A549 (cell line): Measurements from ENCODE around the gene TRMT11. TPM values are rescaled to one million over a fixed set of nuclear protein-coding genes. Genes with fewer than 3 reads are reported as not detected.

Experiments used
- ATAC-seq, 2 experiments: fragments of 200-7000 bp in 1 of 2; fragments of >200 bp in 1 of 2; cut with Nextera tagmentation in 1 of 2; cut with Tn5 transposase in 1 of 2; 3 replicates each; pipeline versions ENCODE4 v1.8.0 to v1.9.1; 2018 to 2020; ENCODE audit warnings: mild to moderate bottlenecking in 1 of 2, moderate library complexity in 1 of 2
- CTCF ChIA-PET: fragments of 300-600 bp; sonication (Branson Sonifier 250); formaldehyde crosslinking; extraction: SDS; loops from one replicate; lab custom pipeline; 2021; ENCODE audit warnings: antibody characterized with exemption, inconsistent platforms; lab: Yijun Ruan, JAX
- POLR2A ChIA-PET: fragments of 350-600 bp; formaldehyde crosslinking; extraction: SDS; loops from one replicate; lab custom pipeline; 2021; ENCODE audit warnings: antibody characterized with exemption, inconsistent platforms; lab: Yijun Ruan, JAX
- DNase-seq, 2 experiments: peaks; one replicate each; pipeline versions ENCODE4 v3.0.0 to v3.0.0-alpha.2; 2011 to 2016; ENCODE audit warnings: low read depth in 1 of 2, low spot score in 1 of 2
- FAIRE-seq: peaks from 2 replicates; lab custom pipeline; 2011; peaks lifted over from hg19 to GRCh38; lab: Jason Lieb, UNC
- H3K27ac ChIP-seq, 2 experiments: fragments of >200 bp; sonication (Bioruptor Twin); formaldehyde crosslinking; 3 replicates each; pipeline ENCODE4 v1.5.1; 2016 to 2017
- H3K4me1 ChIP-seq: fragments of >200 bp; sonication (Bioruptor Twin); formaldehyde crosslinking; 3 replicates; pipeline ENCODE4 v1.6.1; 2016
- H3K4me2 ChIP-seq: fragments of >200 bp; sonication (Bioruptor Twin); formaldehyde crosslinking; 3 replicates; pipeline ENCODE4 v1.6.1; 2016
- H3K4me3 ChIP-seq: fragments of >200 bp; sonication (Bioruptor Twin); formaldehyde crosslinking; 3 replicates; pipeline ENCODE4 v1.5.1; 2016
- H3K9me3 ChIP-seq: fragments of >200 bp; sonication (Bioruptor Twin); formaldehyde crosslinking; 3 replicates; pipeline ENCODE4 v1.6.1; 2016
- CBX8 ChIP-seq: fragments of 200-600 bp; sonication (generic); IDR thresholded peaks from 2 replicates; pipeline ENCODE4 v1.6.1; 2016
- CEBPB ChIP-seq, 2 experiments: fragments of >200 bp in 1 of 2; sonication (Bioruptor Twin) in 1 of 2; formaldehyde crosslinking in 1 of 2; IDR thresholded peaks; 2 replicates each; pipeline ENCODE4 v1.6.1; 2012 to 2016
- EP300 ChIP-seq, 2 experiments: fragments of >200 bp; sonication (Bioruptor Twin); formaldehyde crosslinking; IDR thresholded peaks; 2 replicates in 1 of 2; 3 replicates in 1 of 2; pipeline ENCODE4 v1.6.1; 2016 to 2017
- ESRRA ChIP-seq: fragments of 150-350 bp; IDR thresholded peaks from 2 replicates; pipeline ENCODE4 v1.6.1; 2014; ENCODE audit warnings: mild to moderate bottlenecking, low read length, borderline replicate concordance
- FOSL2 ChIP-seq, 2 experiments: fragments of 450-650 bp in 1 of 2; fragments of >200 bp in 1 of 2; sonication (Bioruptor Twin) in 1 of 2; formaldehyde crosslinking; IDR thresholded peaks; 2 replicates each; pipeline versions ENCODE4 v1.5.0 to v1.6.1; 2016 to 2020; ENCODE audit warnings: mild to moderate bottlenecking in 1 of 2, moderate library complexity in 1 of 2
- GATA3 ChIP-seq: IDR thresholded peaks from 2 replicates; pipeline ENCODE4 v1.6.1; 2012; ENCODE audit warnings: borderline replicate concordance
- HEYL ChIP-seq: fragments of 250-450 bp; sonication (Bioruptor Pico); IDR thresholded peaks from 2 replicates; pipeline ENCODE4 v1.8.0; 2021; ENCODE audit warnings: mild to moderate bottlenecking, moderate library complexity
- HOXA7 ChIP-seq: fragments of 250-450 bp; sonication (Bioruptor Pico); IDR thresholded peaks from 2 replicates; pipeline ENCODE4 v1.5.0; 2020; ENCODE audit warnings: mild to moderate bottlenecking, moderate library complexity
- JUN ChIP-seq, 2 experiments: fragments of >200 bp; sonication (Bioruptor Twin); formaldehyde crosslinking; IDR thresholded peaks; 2 replicates in 1 of 2; 3 replicates in 1 of 2; pipeline ENCODE4 v1.6.1; 2016 to 2017
- JUNB ChIP-seq: fragments of >200 bp; sonication (Bioruptor Twin); formaldehyde crosslinking; IDR thresholded peaks from 2 replicates; pipeline ENCODE4 v1.6.1; 2016
- MAFK ChIP-seq: fragments of 450-650 bp; IDR thresholded peaks from 2 replicates; pipeline ENCODE4 v1.6.1; 2014; ENCODE audit not compliant: partially characterized antibody
- NR3C1 ChIP-seq: fragments of >200 bp; sonication (Bioruptor Twin); formaldehyde crosslinking; IDR thresholded peaks from 3 replicates; pipeline ENCODE4 v1.6.1; 2017
- RAD21 ChIP-seq, 2 experiments: fragments of >200 bp in 1 of 2; sonication (Bioruptor Twin) in 1 of 2; formaldehyde crosslinking in 1 of 2; IDR thresholded peaks in 1 of 2; conservative IDR thresholded peaks in 1 of 2; 2 replicates in 1 of 2; 3 replicates in 1 of 2; pipeline ENCODE4 v1.6.1; 2012 to 2018; ENCODE audit warnings: inconsistent platforms in 1 of 2
- RNF2 ChIP-seq: fragments of 200-600 bp; sonication (generic); IDR thresholded peaks from 2 replicates; pipeline ENCODE4 v1.6.1; 2016; ENCODE audit warnings: low read depth, mild to moderate bottlenecking, antibody characterized with exemption, moderate library complexity, borderline replicate concordance
- TFCP2L1 ChIP-seq: fragments of 250-450 bp; sonication (Bioruptor Pico); IDR thresholded peaks from 2 replicates; pipeline ENCODE4 v1.5.0; 2021; ENCODE audit warnings: mild to moderate bottlenecking
- ZSCAN20 ChIP-seq: fragments of 250-450 bp; sonication (Bioruptor Pico); IDR thresholded peaks from 2 replicates; pipeline ENCODE4 v1.8.0; 2022; ENCODE audit warnings: mild to moderate bottlenecking, moderate library complexity
- WGBS: methylation state at CpG from one replicate; pipeline ENCODE4 v1.1.6; 2017; ENCODE audit errors: missing lambda C conversion rate; 5-methylcytosine and 5-hydroxymethylcytosine counted together
- polyA plus RNA-seq, 4 experiments: library from polyadenylated mRNA; depleted of rRNA in 3 of 4; stranded (reverse); fragments of >200 nt; fragmentation: RNase III in 1 of 4; extraction: RNeasy Plus Mini Kit Qiagen cat#74134 plus additional on column Dnase treatment in 1 of 4; gene quantifications; 2 replicates in 3 of 4; 3 replicates in 1 of 4; pipeline ENCODE4 v1.2.3, GENCODE V29; 2011 to 2017
- TF ChIP-seq, protein P1 (sequence below): IDR thresholded peaks from 2 replicates; pipeline ENCODE4 v1.6.1; 2012; ENCODE audit warnings: low read depth, borderline replicate concordance
- TF ChIP-seq, protein P2 (sequence below): IDR thresholded peaks from 2 replicates; pipeline ENCODE4 v1.6.1; 2012
- TF ChIP-seq, protein P3 (sequence below): fragments of >200 bp; sonication (Bioruptor Twin); formaldehyde crosslinking; IDR thresholded peaks from 2 replicates; pipeline ENCODE4 v1.6.1; 2016

Gene TRMT11
- polyA plus RNA-seq, 2 of the 4 experiments (the other 2 are of a cell fraction) = 17.4 to 44.1 TPM

DNA sequence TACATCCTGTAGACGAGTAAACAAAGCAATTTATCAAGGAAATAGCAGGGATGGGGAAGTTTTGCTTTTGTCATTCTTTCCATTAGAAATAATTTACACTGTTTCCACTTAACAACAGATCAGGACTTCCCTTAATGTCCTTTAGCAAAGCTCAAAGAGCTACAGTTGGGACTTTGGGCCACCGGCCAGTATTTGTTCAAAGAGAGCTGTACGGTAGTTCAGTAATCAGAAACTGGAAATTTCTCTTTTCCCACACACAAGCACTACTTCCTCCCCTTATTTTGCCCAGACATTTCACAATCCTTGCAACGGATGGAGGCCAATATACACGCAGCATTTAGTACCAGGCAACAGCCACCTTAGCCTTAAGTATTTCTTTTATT lies 41.9 kb upstream of the TRMT11 start (continued):
- TF ChIP-seq, protein P1, sequence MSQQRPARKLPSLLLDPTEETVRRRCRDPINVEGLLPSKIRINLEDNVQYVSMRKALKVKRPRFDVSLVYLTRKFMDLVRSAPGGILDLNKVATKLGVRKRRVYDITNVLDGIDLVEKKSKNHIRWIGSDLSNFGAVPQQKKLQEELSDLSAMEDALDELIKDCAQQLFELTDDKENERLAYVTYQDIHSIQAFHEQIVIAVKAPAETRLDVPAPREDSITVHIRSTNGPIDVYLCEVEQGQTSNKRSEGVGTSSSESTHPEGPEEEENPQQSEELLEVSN = peak; percentile 31; the same call in 1 of the 2 replicates
- TF ChIP-seq RNF2 = no peak

DNA sequence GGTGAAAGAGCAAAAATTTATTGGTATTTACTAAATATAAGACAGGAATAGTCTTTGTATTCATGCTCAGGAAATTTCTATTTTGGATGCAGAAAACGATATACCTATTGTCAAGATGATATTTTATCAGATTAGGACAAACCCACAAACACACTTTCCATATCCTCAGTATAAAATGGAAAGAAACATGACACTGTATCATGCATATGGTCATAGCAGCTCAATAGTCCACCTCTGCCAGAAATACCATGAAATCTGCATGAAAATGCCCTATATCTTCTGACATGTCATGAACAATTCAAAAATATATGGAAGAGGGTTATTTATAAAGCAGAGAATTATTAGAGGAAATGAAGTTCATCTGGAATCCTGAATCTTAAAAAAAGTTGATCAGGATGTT lies 41.4 kb upstream of the TRMT11 start:
- ATAC-seq (no peak), FAIRE-seq (no peak), DNase-seq (no peak)
- peak overlapping the region; percentile 93 to 98 for H3K27ac ChIP-seq
- CTCF ChIA-PET = interaction anchor here (1.3 to 5.8 kb wide), 4 partner anchors 8 to 21 kb away, joined by 3 to 43 read pairs (median 10); partner anchors contain the start of gene HINT3
- H3K4me3 ChIP-seq = no peak overlapping the region
- H3K9me3 ChIP-seq = no peaks in the 10 kb centered on the region
- POLR2A ChIA-PET = interaction anchor here (1.3 kb wide), 1 partner anchor 164 kb away, joined by 5 read pairs; no protein-coding TSS in a partner anchor
- H3K4me2 ChIP-seq = peak overlapping the region; percentile 68
- 0 out of 5 replicates have a peak, but pooled peaks of 1 of the 2 experiments have one; percentile 1 for TF ChIP-seq RAD21 (conservative IDR thresholded peaks at IDR 0.05 in 1 of 2, IDR thresholded peaks at IDR 0.05 in 1 of 2)
- peak in 1 of 2 experiments; percentile 7; a peak in 1 of 5 replicates for TF ChIP-seq JUN (IDR thresholded peaks at IDR 0.05)
- no peak for TF ChIP-seq RNF2
- no peak for TF ChIP-seq CBX8
- no peak for TF ChIP-seq NR3C1
- TF ChIP-seq, all 56 proteins: peak for 2
- 12% methylated on average over 1 of the region's 1 CpG for WGBS
- H3K4me1 ChIP-seq = peaks cover 96% of the 10 kb centered on the region

GRCh38 chr6:125945378-125946141 lies 40.8 kb upstream of the TRMT11 start:
- ATAC-seq (no peak; a peak in 1 of 6 replicates), FAIRE-seq (no peak), DNase-seq (peak in 1 of 2 experiments; percentile 70)
- POLR2A ChIA-PET = interaction anchor here (0.7 to 3.0 kb wide), 8 partner anchors 11 to 165 kb away, joined by 3 to 20 read pairs (median 5); partner anchors contain the start of genes HINT3 and TRMT11
- H3K4me2 ChIP-seq = peak overlapping the region; percentile 68
- no peaks in the 10 kb centered on the region for H3K9me3 ChIP-seq
- peaks cover 96% of the 10 kb centered on the region for H3K4me1 ChIP-seq
- 0% methylated on average over 1 of the region's 1 CpG for WGBS
- CTCF ChIA-PET = interaction anchor here (1.0 to 5.8 kb wide), 6 partner anchors 10 to 155 kb away, joined by 3 to 43 read pairs (median 6); partner anchors contain the start of genes HINT3 and NCOA7
- H3K27ac ChIP-seq = peak overlapping the region; percentile 93 to 98
- H3K4me3 ChIP-seq = no peak overlapping the region
- TF ChIP-seq HEYL (0 out of 2 replicates have a peak, but pooled peaks have one; percentile 42), FOSL2 (IDR thresholded peaks at IDR 0.05) (no peak), FOSL2 (CRISPR knock-in tag; IDR thresholded peaks at IDR 0.05) (peak; percentile 50; the same call in 1 of the 2 replicates), JUNB (peak; percentile 35; the same call in 1 of the 2 replicates), GATA3 (peak; percentile 60; the same call in 1 of the 2 replicates), ESRRA (no peak), JUN (IDR thresholded peaks at IDR 0.05) (no peak), ZSCAN20 (CRISPR knock-in tag) (0 out of 2 replicates have a peak, but pooled peaks have one; percentile 21), EP300 (IDR thresholded peaks at IDR 0.05) (no peak), HOXA7 (CRISPR knock-in tag) (0 out of 2 replicates have a peak, but pooled peaks have one; percentile 6), MAFK (peak; percentile 42), CEBPB (IDR thresholded peaks at IDR 0.05) (peak; percentile 34 to 85; a peak in 2 of 4 replicates), TFCP2L1 (CRISPR knock-in tag) (0 out of 2 replicates have a peak, but pooled peaks have one; percentile 21)
- TF ChIP-seq, protein P2, sequence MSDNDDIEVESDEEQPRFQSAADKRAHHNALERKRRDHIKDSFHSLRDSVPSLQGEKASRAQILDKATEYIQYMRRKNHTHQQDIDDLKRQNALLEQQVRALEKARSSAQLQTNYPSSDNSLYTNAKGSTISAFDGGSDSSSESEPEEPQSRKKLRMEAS = 0 out of 2 replicates have a peak, but pooled peaks have one; percentile 11
- TF ChIP-seq, protein P3, sequence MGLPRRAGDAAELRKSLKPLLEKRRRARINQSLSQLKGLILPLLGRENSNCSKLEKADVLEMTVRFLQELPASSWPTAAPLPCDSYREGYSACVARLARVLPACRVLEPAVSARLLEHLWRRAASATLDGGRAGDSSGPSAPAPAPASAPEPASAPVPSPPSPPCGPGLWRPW = no peak
